HG02885 (cell line): ENCODE results near the gene GOLGA6A.
"Not testable (repeated sequence)": the region's sequence is repeated elsewhere in the genome, so short reads cannot be mapped to it uniquely, and the experiment has no call there.

Experiments used
- ATAC-seq: cut with Tn5 transposase; IDR thresholded peaks from one replicate; pipeline ENCODE4 v1.9.1; 2021; ENCODE audit warnings: mild to moderate bottlenecking; ENCODE audit not compliant: unreplicated experiment, poor library complexity

The GOLGA6A gene

GRCh38 chr15:74082450-74082849 is at the start of gene GOLGA6A:
TSS of gene GOLGA6A (minus strand) at chr15:74082550. CDS start at chr15:74082509, 41 bp downstream.
- ATAC-seq, result not testable (repeated sequence)

GRCh38 chr15:74131628-74132413 is 49.5 kb upstream of the GOLGA6A start:
- no peak for ATAC-seq

GRCh38 chr15:74130849-74131627 is 48.7 kb upstream of the GOLGA6A start:
- no peak for ATAC-seq

GRCh38 chr15:74130155-74130848 is 48.0 kb upstream of the GOLGA6A start, which contains the start of gene ISLR2:
TSS of gene ISLR2 (plus strand) at chr15:74130586. CDS start at chr15:74132755, 2,169 bp downstream.
- no peak for ATAC-seq

GRCh38 chr15:74129586-74130154 is 47.3 kb upstream of the GOLGA6A start:
- no peak for ATAC-seq

- no peak for ATAC-seq
Measured at GRCh38 chr15:74128785-74129585, 46.6 kb upstream of the GOLGA6A start.

- no peak for ATAC-seq
Measured at GRCh38 chr15:74127954-74128784, 45.8 kb upstream of the GOLGA6A start.

- peak; percentile 61 for ATAC-seq
Measured at GRCh38 chr15:74127255-74127953, 45.1 kb upstream of the GOLGA6A start.

GRCh38 chr15:74124759-74125158 is 42.4 kb upstream of the GOLGA6A start:
- ATAC-seq, result no peak

GRCh38 chr15:74124196-74124595 is 41.8 kb upstream of the GOLGA6A start:
- no peak for ATAC-seq

GRCh38 chr15:74123658-74124057 is 41.3 kb upstream of the GOLGA6A start:
- ATAC-seq, result no peak

GRCh38 chr15:74123131-74123429 is 40.7 kb upstream of the GOLGA6A start:
- no peak for ATAC-seq

- no peak for ATAC-seq
Measured at GRCh38 chr15:74122403-74123130, 40.2 kb upstream of the GOLGA6A start.

- no peak for ATAC-seq
Measured at GRCh38 chr15:74121858-74122257, 39.5 kb upstream of the GOLGA6A start.

- ATAC-seq, result no peak
Measured at GRCh38 chr15:74121039-74121438, 38.7 kb upstream of the GOLGA6A start.

GRCh38 chr15:74120426-74120825 is 38.1 kb upstream of the GOLGA6A start:
- ATAC-seq, result no peak

- no peak for ATAC-seq
Measured at GRCh38 chr15:74109713-74110112, 27.4 kb upstream of the GOLGA6A start.

- ATAC-seq, result not testable (repeated sequence)
Measured at GRCh38 chr15:74108611-74109010, 26.3 kb upstream of the GOLGA6A start.
